Central memory CD4-positive, alpha-beta T cell (primary cell): ENCODE measurements around the gene SOAT1.
"Not testable (repeated sequence)": the region's sequence is repeated elsewhere in the genome, so short reads cannot be mapped to it uniquely, and the experiment has no call there.

Experiments
- DNase-seq: peaks from one replicate; pipeline ENCODE4 v3.0.0; 2022
- total RNA-seq, 3 experiments: gene quantifications; one replicate each; lab custom pipeline; 2026; lab: John Stamatoyannopoulos, UW

SOAT1 gene
- 77.8 to 121 (median 98.2) reads per million in 3 experiments for total RNA-seq

DNA sequence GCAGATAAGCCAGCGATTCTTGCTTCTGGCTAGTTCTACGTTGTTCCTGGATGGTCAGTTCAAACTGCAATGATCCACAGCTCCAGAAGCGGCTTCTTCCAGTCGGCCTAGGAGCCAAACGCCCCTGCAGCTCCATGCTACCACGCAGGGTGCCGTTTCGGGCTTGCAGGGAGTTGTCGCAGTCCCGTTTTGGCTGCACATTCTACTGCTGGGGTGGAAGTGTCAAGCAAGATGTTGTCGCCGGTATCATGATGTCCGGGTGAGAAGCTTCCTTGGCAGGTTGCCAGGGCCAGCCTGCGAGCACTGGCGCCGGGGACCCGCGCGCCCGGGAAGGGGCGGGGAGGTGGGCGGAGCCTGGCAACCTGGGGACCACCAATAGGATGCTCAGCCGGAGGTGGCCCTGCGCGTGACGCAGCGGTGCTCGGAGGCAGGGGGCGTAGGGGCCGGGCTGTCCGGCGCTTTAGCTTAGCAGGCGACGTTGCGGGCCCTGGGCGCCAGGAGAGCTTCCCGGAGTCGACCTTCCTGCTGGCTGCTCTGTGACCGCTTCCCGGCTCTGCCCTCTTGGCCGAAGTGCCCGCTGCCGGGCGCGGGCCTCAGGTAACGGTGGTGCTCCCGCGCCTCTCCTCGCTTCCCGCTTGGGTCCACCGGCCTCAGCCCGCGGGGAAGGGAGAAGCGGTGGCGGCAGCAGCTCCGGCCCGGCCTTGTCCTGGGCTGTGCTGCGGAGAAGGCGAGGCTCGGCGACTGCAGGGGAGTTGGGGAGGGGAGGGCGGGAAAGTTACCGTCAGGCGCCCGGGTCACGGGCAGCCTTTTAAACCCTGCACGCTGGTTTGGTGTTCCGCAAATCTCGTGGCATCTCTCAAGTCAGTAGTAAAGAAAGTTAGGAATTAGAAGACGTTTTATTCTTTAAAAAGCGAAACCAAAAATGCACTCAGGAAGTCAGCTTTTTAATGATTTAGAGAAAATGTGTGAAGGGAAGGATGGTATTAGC lies at the start of gene SOAT1:
SOAT1 (plus strand) TSS at position 458 of the 988 bp plus-strand sequence. CDS start 8,888 bp downstream, outside the sequence.
- peak; percentile 89 for DNase-seq

DNA sequence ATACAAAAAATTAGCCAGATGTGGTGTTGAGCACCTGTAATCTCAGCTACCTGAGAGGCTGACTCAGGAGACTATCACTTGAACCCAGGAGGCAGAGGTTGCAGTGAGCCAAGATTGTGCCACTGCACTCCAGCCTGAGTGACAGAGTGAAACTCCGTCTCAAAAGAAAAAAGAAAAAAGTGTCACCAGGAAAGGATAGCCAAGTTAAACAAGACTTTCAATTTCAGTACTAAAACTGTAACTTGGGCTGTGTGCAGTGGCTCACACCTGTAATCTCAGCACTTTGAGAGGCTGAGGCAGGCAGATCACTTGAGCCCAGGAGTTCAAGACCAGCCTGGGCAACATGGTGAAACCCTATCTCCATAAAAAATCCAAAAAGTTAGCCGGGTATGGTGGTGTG lies 48.2 kb upstream of the SOAT1 start:
- not testable (repeated sequence) for DNase-seq

DNA sequence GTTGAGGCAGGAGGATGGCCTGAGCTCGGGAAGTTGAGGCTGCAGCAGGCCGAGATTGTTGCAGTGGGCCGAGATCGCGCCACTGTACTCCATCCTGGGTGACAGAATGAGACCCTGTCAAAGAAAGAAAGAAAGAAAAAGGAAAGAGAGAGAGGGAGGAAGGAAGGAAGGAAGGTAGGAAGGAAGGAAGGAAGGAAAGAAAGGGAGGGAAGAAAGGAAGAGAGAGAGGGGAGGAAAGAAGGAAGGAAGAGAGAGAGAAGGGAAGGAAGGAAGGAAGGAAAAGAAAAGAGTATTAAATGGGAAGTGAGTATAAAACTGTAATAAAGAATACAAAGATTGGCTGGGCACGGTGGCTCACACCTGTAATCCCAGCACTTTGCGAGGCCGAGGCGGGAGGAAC lies 45.7 kb upstream of the SOAT1 start:
- DNase-seq = no peak

DNA sequence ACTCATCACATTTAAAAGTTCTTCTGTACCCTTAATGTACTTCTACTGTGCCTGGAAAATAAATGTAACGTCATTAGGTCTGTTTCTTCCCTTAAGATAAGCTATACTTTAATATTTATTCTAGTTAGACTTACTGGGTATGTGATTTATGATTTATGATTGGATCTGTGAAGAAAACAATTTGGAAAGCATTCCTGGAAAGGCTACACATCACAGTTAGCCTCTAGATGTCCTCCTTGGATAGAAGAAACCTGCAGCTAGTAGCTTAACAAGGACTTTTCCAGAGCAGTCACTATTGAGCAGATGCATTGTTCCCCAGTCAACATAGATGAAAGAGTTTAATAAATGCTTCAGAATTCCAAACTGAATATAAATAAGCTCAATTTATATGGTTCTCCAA lies 41.9 kb upstream of the SOAT1 start:
- DNase-seq = peak; percentile 9

DNA sequence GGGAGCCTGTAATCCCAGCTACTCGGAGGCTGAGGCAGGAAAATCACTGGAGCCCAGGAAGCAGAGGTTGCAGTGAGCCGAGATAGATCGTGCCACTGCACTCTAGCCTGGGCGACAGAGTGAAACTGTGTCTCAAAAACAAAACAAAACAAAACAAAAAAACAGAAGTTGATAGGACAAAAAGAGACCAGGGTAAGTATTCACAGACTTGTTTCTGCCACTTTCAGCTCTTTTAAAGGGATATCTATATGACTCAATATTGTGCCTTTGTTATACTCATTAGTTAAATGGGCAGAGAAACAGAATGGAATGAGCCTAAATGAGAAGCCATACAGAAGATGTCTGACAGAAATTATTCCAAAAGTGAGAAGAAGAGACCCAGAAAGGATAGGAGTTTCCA lies 41.0 kb upstream of the SOAT1 start:
- no peak for DNase-seq

DNA sequence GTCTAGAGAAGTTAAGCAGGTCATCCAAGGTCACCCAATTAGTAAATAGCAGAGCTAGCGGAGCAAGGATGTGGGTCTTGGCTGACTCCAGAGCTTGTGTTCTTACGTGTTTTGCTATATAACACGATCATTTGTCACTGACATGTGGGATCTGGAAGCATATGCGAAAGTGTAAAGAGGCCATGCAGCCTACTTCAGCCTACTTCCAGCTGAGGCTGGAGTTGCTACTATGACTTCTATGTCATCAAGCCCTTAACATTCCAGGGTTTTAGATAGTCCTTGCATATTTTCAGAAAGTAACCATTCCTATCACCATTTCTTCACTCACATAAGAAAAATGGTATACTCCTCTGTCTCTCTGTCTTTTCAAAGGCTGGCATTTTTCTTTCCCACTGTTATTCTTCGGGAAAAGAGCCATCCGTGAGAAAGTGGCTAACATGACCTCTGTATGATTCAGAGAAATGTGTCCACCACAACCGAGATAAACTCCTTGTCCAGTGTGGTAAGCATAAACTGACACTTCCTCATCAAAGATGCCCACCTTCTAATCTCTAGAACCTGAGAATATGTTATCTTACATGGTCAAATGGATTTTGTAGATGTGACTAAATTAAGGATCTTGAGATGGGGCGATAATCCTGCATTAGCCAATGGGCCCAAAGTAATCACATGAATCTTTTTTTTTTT lies 40.2 kb upstream of the SOAT1 start:
- no peak for DNase-seq

DNA sequence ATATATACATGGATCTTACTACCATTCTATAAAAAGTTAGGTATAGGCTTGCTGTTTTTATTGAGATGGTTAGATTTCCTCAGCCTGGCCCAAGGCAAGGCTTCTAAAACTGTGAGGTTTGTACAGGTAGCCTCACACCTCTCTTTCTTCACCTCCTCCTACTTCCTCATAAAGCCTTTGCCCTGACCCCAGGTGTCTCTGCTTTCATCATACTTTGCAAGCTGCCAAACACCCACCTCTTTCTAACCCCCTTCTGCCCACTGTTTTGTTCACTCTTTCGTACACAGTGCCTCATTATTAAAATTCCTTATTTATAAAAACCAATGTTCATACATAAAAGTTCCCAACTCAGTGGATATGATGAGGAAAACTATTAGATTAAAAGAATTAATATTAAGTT lies 31.4 kb upstream of the SOAT1 start:
- DNase-seq = no peak

DNA sequence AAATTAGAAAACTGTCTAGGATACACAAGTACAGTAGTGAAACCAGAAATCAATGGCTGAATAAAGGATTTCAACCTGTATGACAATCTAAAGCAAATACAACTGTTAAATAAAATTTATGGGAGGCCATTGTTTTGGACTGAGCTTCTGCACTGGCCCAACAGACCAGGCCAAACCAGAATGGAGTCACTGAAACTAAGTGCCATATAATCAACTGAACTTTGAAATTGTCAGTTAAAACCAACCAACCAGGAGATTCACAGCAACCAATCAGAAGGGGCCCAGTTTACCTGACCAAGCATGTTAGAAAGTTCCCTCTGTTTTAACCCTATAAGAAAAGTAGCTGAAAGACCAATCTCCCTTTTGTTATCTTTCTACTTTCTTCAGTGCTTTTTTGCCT lies 30.5 kb upstream of the SOAT1 start:
- no peak for DNase-seq

DNA sequence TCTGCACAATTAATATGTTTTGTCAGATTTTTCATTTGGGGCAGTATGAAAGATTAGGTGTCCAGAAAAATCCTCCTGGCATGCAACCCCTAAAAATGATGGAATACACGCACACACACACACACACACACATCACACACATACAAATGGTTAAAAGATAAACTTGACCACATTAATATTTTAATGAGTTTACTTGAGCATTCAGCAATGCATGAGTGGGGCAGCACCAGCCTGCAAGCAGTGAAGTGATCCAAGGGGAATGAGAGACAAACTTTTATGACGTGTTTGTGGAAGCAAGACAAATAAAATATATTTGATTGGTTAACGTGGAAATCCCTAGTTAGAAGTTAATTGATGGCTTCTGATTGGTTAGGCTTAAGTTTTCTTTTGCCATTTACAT lies 29.1 kb upstream of the SOAT1 start:
- no peak for DNase-seq

DNA sequence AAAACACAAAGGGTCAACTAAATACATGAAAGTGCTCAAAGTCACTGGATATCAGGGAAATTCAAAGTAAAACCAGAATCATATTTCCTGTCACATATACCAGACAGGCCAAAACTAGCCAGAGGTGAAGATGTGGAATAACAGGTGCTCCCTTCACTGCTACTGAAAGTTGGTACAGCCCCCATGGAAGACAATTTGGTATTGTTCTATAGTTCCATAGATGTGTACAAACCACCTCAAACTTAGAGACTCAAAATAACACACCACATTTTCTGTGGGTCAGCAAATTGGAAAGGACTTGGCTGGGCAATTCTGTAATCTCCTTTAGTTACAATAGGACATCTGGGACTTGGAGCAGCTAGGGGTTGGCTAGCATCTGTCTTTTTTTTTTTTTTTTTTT lies 24.5 kb upstream of the SOAT1 start:
- DNase-seq = no peak

DNA sequence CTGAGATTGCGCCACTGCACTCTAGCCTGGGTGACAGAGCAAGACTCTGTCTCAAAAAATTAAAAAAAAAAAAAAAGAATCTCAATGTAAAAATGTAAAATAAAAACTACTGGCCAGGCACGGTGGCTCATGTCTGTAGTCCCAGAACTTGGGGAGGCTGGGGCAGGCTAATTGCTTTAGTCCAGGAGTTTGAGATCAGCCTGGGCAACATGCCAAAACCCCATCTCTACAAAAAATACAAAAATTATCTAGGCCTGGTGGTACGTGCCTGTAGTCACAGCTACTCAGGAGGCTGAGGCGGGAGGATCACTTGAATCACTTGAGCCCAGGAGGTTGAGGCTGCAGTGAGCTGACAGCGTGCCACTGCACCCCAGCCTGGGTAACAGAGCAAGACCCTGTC lies 19.2 kb upstream of the SOAT1 start:
- not testable (repeated sequence) for DNase-seq

DNA sequence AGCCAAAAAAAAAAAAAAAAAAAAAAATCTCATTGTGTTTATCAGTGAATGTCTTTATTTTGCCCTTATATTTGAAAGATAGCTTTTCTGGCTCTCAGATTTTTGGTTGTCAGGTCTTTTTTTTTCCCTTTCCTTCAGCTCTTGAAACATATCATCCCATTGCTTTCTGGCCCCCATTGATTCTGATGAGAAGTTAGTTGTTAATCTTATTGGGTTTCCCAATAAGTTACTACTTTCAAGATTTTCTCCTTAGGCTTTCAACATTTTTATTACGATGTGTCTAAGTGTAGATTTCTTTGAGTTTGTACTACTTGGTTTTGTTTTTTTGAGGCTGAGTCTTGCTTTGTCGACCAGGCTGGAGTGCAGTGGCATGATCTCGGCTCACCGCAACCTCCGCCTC lies 14.7 kb upstream of the SOAT1 start:
- no peak for DNase-seq

DNA sequence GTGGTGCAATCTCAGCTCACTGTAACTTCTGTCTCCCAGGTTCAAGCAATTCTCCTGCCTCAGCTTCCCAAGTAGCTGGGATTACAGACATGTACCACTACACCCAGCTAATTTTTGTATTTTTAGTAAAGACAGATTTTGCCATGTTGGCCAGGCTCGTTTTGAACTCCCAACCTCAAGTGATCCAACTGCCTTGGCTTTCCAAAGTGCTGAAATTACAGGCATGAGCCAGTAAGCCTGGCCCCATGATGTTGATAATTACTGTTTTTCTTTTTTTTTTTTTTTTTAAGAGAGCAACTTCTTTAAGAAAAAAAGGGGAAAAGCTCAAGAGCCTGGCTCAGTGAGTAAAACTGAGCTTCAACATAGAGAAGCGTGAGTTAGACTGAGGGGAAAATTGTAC lies 9.6 kb upstream of the SOAT1 start:
- DNase-seq = no peak

DNA sequence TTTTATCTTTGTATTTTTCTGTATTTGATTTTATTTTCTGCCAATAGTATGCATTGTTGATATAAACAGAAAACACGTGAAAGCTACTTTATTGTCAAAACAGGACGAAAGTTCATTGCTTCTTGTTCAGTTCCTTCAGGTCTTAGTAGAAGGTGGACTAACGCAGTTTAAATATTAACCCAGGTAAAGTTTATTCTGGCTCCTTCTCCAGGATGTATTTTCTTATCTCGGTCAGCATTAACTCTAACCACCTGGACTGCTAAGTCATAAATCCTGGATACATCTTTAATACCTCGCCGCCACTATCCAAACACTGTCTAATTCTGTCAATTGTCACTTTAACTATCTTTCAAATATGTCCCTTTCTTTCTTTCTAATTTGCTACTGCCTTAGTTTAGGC lies 5.7 kb upstream of the SOAT1 start:
- no peak for DNase-seq

DNA sequence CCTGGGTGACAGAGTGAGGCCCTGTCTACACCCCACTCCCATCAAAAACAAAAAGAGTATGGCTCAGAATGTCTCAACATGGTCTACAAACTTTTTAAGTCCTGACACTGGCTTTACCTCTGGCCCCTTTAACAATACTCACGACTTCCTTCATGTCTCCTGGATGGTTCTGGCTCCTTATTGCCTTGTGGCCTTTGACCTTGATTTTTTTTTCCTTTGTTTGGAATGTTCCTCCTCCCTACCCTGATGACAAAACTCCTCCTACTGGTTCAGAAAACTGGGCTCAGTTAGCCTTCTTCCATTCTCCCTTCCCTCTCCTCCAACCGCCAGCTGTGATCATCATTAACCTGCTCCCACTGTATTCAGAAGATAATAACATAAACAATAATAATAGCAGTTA lies 4.6 kb upstream of the SOAT1 start:
- DNase-seq = no peak

DNA sequence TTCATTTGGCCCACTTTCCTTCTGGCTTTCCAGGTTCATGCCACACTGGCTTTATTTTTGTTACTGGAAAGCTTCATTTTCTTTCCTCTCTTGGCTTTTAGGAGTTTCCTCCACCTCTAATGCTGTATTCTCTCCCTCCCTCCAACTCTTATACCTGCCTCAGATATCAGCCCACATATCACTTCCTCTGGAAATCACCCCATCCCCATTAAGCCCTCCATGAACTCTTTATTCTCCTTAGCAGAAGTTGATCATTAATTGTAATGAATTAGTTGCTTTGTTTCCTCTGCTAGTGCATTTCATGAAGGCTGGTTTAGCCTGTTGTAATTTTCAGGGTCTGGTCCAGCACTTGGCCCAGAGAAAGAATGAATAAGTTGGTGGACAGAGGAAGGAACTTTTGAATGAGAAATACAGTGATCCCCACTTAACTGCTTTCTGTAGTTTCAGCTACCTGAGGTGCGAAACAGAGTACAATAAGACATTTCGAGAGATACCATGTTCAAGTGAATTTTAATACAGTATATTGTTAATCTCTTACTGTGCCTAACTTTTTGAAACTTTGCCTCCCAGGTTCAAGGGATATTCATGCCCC lies 1.7 kb downstream of the SOAT1 start:
- peak; percentile 11 for DNase-seq

DNA sequence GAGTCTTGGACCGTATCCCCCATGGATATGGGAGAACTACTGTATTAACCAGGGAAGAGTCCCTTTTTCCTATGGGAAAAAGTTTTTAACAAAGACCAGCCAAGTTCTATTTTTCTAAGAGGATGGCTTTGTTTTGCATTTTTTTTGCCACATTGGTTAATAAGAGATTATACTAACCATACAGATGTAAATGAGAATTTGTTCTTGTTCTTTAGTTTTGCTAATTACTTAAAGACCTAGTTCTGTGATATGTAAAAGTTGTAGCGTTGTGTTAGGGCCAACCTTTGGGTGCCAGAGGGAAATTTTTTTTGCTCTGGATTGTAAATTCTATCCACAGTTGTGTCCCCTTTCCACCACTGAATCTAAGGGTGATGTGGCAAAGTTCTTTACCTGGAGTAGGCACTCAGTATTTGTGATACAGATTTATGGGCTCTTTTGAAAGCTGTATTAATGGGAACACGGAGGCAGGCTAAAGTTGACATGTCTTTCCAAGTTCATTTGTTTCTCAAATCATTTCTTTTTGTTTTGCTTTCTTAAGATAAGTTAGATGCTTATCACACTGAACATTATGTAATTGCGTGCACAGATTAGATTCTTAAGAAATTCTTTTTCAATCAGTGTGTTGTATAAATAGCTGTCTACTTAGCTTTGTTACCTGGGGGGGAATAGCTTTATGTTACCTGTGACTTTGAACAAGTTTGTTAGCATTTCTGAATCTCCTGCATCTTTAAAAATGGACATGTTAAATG lies 2.9 kb downstream of the SOAT1 start:
- no peak for DNase-seq

DNA sequence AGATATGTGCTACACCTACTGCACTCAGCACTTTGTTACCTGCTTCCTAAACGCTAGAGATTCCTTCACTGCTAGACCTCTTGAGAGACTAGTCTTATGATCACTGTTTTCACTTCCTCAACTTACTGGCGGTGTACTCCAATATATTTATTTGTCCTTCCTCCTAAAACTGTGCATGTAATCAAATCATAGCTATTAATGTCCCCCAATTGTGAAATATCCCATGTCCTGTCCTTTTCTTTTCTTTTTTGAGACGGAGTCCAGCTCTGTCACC lies 3.4 kb downstream of the SOAT1 start:
- no peak for DNase-seq

DNA sequence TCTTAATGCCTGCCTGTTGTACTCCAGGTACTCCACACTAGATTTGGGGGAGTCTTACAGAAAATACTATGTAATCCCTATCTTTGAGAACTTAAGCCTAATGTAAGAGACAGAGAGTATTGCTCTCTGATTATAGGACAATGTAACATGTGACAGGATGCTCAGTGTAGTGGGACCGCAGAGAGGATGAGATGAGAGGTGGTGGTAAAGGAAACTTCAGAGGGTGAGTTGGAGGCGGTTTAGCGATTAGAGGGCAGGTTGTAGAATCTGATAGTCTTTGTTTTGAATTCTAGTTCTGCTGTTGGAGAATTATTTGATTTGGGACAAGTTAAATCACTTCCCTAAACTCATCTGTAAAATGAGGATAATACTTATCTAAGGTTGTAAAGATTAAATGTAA lies 5.4 kb downstream of the SOAT1 start:
- DNase-seq = peak; percentile 75

DNA sequence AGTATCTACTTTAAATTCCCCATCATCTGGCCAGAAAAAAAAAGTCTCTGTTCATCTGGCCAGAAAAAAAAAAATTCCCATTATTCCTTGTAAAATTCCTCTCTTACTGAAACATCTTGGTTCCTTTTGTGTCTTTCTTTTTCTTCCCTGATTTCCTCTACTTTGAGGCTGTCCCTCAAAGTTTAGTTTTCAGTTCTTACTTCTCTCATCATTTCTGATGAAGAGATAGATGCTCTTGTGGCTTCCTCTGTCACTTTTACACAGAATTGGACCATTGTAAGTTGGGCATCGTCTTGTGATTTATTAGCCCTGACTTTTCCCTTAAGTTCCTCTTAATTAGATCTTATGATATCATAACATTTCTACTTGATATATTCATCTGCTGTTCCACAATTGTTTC lies 6.5 kb downstream of the SOAT1 start:
- no peak for DNase-seq

DNA sequence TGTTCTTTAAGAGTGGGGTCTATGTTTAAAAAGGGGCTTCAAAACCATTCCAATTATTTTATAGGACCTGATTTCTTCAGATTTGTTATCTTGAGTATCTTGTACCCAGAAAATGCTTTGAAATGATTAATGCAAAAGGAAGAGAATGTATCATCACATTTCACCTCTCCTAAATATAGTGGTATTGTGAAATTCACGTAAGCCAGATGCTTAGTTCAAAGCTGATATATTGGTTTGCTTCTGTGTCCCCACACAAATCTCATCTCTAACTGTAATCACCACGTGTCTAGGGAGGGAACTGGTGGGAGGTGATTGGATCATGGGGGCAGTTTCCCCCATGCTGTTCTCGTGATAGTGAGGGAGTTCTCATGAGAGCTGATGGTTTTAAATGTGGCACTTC lies 8.5 kb downstream of the SOAT1 start:
- DNase-seq = no peak

DNA sequence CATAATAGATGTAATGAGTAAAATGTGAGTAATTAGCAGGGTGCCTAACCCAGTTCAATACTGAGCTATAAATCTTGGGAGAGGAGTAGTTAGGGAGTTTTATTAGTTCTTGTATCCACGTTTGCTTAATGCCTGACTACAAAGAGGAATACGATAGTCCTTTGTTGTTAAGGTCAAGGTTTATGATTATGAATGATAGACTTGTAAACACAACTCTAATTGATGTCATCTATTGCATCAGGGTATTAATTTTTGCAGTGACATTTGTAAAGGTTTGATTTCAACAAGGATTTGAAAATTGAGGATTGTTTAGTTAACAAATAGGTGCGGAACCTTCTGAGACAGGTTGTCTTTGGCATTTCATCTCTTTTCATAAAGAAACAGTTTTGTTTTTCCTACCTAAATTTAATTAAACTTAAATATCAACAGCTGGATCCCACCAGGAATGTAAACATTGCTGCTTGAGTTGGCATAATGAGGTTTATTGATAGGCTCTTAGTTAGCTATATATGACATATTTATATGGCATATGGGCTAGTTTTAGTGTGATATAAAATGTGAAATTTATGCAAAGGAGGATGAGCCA lies 9.7 kb downstream of the SOAT1 start:
- no peak for DNase-seq

DNA sequence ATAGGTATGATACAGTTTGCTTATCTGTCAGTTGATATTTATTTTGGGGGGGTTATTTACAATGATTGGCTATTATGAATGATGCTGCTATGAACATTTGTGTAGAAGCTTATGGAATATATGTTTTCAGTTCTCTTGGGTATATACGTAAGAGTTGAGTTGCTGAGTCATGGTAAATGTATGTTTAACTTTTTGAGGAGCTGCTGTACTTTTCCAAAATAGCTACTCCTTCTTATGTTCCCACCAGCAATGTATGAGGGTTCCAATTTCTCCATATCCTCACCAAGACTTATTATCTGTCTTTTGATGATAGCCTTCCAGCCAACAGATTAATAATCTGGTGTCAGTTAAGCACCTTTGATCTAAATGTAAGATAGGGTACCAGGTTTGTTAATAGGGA lies 11.9 kb downstream of the SOAT1 start:
- DNase-seq = no peak
